DMS114 treated with DMSO at 0.1 percent for 48 hours (cell line): ENCODE results near the gene JMJD6.
"Not testable (repeated sequence)": the region's sequence is repeated elsewhere in the genome, so short reads cannot be mapped to it uniquely, and the experiment has no call there.

ENCODE experiments used
- DNase-seq: peaks from one replicate; lab custom pipeline; 2025; ENCODE audit not compliant: unreplicated experiment; lab: John Stamatoyannopoulos, UW

The JMJD6 gene

DNA sequence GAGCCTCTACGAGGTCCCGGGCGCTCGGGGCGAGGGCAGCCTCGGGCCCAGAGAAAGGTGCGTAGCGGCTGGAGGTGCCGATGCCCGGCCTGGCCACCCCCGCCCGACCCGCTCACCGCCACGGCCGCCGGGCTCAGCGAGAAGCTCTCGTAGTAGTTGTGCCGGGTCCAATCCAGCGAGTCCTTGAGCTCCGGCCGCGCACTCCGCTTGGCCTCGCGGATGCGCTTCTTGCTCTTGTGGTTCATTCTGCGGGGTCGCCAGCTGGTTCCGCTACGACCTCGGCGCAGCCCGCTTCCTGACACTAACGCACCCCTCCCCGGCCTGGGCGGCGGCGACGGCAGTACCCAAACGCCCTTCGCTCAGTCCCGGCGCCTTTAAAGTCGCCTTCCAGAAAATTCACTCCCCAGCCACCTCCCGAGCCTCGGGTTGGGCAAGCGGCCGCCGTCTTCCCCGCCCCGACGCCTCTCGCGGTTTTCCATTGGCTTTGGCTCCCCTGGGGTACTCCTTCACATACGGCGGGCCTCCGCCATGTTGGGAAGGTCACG is at the start of gene JMJD6:
Gene JMJD6, minus strand, starts transcription at position 376 of the 545 bp plus-strand sequence. Its CDS starts 131 bp downstream, at position 245.
- DNase-seq = peak; percentile 95

- DNase-seq = no peak
Measured at GRCh38 chr17:76775021-76775600, 48.7 kb upstream of the JMJD6 start.

- DNase-seq = no peak
Measured at GRCh38 chr17:76772842-76773525, 46.6 kb upstream of the JMJD6 start.

DNA sequence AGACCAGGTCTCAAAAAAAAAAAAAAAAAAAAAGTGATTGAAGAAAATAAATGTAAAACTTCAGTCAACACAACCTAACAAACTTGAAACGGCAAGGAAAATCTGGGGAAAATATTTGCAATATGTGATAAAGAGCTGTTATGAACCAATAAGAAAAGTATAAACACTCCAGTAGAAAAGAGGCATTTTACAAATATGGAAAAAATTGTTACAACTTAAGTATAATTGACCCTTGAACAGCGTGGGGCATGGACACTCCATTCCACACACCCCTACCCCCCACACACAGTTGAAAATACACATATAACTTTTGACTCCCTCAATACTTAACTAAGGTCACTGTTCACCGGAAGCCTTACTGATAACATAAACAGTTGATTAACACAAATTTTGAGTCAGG is 32.2 kb upstream of the JMJD6 start:
- DNase-seq = no peak

DNA sequence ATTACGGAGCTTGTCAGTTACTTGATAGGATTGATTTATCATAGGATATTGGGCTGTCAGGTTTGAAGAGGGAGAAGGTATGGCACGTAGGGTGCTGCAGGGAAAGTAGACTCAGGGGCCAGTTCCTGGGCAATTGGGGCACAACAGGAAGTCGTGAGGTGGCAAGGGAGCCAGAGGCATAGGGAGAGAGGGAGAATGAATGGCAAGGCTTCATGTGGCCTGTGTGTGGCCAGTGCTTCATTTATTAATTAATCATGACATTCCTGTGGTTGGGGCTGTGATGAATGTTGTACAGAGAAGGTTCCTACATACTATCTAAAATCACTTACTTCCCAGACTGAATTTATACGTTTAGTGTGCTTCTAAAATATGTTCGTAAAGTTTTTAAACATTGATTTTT is 30.9 kb upstream of the JMJD6 start:
- no peak for DNase-seq

DNA sequence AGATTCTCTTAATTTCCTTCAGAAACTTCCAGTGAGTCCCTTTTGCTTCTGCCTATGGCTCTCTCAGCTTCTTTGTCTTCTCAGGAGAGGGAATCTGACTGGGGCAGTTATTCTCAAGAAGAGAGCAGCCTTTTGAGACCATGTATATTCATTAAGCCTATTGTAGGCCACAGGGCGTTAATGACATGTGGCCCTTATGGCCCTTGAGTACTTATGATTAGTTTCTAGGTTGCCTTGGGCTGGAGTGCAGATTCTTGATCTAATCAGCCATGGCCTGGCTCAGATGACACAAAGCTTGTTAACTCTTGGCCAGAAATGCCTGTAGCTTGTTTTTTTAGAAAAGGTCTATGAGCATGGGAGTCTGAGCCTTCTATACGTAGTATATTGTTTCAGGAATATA is 28.9 kb upstream of the JMJD6 start:
- DNase-seq = no peak

- no peak for DNase-seq
Measured at GRCh38 chr17:76753061-76753961, 26.9 kb upstream of the JMJD6 start.

GRCh38 chr17:76752006-76752405 is 25.6 kb upstream of the JMJD6 start:
- no peak for DNase-seq

DNA sequence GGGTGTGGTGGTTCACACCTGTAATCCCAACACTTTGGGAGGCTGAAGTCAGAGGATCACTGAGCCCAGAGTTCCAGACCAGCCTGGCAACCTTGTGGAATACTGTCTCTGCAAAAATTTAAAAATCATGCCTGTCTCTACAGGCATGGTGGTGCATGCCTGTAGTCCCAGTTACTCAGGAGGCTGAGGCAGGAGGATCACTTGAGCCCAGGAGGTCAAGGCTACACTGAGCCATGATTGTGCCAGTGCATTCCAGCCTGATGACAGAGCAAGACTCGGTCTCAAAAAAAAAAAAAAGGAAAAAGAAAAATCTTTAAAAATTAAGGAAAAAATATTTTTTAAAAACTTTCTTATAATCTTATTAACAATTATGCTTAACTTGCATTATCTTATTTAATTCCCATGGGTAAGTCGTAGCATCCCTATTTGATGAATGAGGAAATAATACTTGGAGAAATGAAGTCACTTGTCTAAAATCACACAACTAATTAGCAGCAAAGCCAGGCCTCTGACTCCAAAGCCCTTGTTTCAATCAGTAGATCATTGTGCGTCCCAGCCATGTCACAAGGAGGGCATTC is 25.1 kb upstream of the JMJD6 start:
- no peak for DNase-seq

DNA sequence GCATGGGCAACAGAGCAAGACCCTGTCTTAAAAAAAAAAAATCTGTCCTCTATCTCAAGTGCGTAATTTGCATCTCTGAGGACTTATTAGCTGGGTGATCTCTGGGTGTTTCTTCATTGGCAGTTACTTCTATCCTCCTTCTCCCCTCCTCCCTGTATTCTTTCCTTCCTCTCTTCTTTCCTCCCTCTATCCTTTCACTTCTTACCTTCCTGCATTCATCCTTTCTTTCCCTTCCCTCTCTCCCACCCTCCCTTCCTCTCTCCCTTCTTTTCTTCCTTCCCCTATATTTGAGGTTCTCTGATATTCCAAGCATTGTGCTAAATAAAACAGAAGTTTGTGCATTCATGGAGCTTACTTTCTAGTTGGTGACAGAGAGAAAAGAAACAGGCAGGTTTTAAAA is 22.3 kb upstream of the JMJD6 start:
- no peak for DNase-seq

DNA sequence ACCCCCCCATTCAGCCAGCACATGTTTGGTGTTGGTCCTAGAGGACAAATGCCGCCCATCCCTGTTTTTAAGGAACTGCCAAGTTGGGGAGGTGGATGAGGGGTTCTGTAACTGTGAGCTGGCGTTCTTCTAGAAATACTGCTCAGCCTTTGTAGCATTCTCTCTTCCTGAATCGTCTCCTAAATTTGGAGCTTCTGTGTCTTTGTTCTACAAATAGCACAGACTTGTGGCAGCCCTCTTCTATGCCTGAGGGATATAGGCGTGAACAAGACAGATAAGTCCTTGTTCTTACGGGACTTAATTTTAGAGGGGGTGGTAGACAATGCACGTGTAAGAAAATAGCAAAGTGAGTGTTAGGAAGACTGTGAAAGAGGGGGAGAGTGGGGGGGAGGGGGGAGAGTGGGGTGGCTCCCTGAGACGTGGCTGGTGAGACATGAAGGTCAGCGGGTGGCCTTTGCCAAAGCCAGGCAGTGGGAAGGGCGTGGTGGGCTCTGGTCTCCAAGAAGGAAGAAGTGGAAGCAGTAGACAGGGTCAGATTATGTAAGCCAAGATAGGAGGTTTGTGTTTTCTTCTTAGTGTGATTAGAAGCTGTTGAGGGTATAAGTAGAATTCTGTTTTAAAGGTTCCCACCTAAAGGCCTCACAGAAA is 21.4 kb upstream of the JMJD6 start:
- DNase-seq = no peak

DNA sequence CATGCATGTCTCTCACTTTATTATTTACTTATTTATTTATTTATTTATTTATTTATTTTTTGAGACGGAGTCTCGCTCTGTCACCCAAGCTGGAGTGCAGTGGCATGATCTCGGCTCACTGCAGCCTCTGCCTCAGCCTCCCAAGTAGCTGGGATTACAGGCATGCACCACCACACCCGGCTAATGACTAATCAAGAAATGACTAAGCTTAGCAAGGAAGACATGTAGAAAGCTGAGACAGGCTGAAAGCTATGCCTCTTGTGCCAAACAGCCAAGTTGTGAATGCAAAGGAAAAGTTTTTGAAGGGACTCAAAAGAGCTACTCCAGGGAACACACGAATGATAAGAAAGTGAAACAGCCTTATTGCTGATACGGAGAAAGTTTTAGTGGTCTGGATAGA is 19.4 kb upstream of the JMJD6 start:
- not testable (repeated sequence) for DNase-seq

- DNase-seq = no peak
Measured at GRCh38 chr17:76744747-76745146, 18.3 kb upstream of the JMJD6 start.

DNA sequence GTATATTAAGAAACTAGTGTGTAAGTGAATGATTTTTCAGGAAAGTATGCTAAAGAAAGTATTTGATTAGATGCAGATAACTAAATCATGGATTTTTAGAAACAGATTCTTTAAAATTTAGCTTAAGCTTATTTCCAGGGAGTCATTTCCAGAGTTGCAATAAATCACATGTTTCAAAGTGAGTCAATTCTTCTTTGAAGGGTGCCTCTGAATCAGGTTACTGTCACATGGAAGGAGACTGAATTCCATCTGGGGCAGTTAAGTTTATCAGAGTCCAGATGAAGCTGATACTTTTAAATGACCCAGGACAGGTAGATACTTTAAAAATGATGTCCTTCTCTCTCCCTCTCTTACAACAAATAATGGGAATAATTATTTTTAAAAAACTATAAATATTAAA is 16.6 kb upstream of the JMJD6 start:
- DNase-seq = no peak

- DNase-seq = no peak
Measured at GRCh38 chr17:76740329-76741118, 14.1 kb upstream of the JMJD6 start.

DNA sequence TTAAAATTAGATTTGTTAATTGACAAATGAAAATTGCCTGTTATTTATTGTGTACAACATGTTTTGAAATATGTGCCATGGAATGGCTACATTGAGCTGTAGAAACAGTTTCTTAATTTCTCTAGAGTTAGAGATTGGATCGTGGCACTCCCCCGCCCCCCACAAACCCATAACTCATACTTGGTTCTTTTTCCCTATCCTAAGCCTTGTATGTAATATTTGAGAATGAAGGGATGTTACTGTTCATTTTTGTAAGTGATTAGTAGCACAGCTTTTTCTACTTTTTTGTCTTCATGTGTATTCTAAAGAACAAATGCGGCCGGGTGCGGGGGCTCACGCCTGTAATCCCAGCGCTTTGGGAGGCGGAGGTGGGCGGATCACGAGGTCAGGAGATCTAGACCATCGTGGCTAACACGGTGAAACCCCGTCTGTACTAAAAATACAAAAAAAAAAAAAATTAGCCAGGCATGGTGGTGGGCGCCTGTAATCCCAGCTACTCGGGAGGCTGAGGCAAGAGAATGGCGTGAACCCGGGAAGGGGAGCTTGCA is 13.2 kb upstream of the JMJD6 start:
- DNase-seq = not testable (repeated sequence)

- no peak for DNase-seq
Measured at GRCh38 chr17:76738468-76738850, 12.1 kb upstream of the JMJD6 start.

DNA sequence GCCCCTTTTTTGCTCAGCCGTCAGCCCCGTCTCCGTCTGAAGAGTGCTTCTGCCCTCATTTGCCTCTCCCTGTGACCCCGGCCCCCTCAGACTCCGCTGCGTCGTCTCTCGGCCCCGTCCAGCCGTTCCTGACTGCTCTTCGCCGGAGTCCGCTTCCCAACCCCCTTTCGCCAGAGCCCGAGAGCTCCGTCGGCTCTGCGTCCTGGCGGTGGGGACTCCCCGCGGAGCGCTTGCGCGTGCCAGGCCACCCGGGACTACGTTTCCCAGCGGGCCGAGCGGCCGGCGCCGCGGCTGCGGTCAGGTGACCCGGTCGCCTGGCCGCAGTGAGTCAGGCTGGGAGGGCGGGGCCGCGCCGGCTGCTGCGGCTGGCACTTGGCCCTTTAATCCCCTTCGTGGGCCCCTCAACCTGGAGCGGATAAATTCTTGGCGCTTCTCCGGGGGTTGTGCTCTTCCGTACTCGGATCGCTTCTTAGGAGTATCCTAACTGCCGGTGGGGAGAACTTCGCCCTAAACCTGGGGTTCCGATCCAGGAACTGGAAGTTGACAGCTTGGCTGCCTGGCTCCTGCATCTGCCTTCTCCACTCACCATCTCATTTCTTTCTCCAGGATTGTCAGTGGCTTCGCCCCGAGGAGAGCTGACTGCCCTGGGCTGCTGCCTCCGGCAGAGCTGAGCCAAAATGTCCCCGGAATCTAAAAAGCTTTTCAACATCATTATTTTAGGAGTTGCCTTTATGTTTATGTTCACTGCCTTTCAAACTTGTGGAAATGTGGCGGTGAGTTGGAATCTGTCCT is 11.5 kb upstream of the JMJD6 start, which contains the start of gene MFSD11:
Gene MFSD11, plus strand, starts transcription at position 444 of the 792 bp plus-strand sequence. Its CDS starts 234 bp downstream, at position 678.
- DNase-seq = peak; percentile 79
